Measurements from ENCODE around the gene RASL10B.

DNA sequence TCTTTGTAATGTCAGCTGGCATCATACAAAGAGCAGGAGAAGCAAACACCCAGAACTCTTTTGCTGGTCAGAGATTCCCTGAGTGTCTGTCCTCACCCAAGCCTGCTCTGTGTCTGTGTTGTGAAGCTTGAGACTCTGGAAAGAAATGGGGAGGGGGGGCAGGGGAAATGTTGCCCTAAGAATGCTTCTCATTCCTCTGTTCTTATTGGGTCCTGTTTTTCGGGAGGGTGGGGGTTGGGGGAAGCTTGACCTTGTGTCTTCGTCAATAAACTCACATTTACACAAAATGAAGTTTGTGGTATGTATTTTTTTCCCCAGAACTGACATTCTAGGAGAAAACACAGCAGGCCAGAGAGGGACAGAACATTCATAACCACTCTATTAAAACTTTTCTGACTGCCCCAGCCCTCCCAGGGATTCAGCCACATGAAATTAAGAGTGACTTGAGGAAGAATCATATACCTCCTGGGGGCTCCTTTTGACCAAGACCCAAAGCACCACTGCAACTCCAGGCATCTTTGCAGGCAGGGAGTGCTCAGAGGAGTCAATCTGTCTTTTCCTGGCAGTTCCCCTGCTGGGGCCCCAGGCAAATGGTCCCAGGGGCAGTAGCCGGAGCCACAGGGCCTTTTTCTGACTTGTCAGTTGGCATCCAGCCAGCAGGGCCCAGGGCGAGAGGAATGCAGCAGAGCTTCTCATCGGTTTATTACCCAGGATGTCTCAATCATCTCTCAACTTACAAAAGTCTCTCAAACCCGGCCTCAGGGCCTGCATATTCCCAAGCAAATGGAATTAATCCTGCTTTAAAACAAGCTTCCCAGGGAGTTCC is 5.1 kb upstream of the RASL10B start:
- TF ChIP-seq, protein P1, sequence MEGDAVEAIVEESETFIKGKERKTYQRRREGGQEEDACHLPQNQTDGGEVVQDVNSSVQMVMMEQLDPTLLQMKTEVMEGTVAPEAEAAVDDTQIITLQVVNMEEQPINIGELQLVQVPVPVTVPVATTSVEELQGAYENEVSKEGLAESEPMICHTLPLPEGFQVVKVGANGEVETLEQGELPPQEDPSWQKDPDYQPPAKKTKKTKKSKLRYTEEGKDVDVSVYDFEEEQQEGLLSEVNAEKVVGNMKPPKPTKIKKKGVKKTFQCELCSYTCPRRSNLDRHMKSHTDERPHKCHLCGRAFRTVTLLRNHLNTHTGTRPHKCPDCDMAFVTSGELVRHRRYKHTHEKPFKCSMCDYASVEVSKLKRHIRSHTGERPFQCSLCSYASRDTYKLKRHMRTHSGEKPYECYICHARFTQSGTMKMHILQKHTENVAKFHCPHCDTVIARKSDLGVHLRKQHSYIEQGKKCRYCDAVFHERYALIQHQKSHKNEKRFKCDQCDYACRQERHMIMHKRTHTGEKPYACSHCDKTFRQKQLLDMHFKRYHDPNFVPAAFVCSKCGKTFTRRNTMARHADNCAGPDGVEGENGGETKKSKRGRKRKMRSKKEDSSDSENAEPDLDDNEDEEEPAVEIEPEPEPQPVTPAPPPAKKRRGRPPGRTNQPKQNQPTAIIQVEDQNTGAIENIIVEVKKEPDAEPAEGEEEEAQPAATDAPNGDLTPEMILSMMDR (conservative IDR thresholded peaks at IDR 0.05 in 1 of 2, IDR thresholded peaks at IDR 0.05 in 1 of 2; ENCODE audit: low read depth in 1 of 2, low read length in 2 of 2): no peak
- TF ChIP-seq EZH2 (IDR thresholded peaks at IDR 0.05; ENCODE audit: low read length, missing control alignments): no peak
